ENCODE data around the gene VEGFC.

VEGFC gene

DNA sequence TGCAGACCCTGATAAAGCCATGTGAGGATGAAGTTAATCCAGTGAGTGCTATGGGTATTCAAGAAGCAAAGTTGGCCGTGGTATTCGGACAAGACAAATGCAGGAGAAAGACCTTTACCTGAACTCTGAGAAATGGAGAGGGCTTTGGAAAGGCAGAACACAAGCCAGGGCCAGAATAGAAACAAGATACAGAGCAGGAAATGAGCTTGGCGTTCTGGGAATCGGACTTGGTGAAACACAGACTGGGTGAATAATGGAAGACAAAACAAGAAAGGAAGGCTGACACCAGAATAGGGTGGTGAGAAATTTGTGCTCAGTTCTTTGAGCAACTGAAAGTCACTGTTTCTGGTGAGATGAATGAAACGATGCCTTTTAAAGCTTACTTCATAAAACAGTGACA is 83.3 kb downstream of the VEGFC start:
- FAIRE-seq (no peak), DNase-seq (ENCODE audit: insufficient read length, low spot score) (no peak)

DNA sequence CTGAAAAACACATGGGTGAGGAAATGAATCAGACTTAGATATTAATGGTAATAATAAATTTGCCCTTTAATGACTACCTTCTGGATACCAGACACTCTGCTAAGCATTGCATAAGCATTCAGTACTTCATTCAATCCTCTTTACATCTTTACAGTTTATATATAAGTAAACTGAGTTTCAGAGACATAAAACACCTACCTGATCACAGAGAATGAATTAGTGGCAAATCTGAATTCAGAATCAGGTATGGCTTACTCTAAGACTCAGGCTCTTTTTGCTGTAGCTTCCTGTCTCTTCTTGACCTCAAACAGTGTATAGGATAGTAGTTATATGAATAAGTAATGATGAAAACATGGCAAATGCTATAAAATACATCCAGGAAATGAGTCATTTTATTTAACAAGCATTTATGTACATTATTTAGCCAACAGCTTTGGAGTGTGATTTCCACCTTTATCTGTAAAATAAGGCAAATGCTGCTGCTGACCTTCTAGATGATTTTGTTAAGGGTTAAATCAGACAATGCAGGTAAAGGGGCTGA is 83.9 kb downstream of the VEGFC start:
- no peak for FAIRE-seq
- no peak for DNase-seq (ENCODE audit: insufficient read length, low spot score)

DNA sequence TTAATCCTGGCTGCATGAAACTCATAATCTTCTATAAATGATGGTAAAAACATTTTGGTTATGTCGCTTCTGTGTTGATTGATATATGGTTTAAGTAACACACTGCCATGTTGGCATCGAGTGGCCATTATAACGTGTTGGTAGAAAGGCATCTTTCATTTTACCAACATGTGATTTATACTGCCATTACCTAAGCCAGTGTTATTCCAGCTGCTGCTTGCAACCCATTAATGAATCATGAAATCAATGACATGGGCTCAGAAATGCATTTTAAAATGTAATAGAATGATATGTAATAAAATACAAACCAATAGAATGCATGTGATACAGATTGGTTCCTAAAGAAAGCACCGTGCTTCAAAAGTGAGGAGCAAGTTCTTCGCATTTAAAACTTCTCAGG is 102.0 kb downstream of the VEGFC start:
- no peak for FAIRE-seq
- DNase-seq (ENCODE audit: insufficient read length, low spot score), result no peak

DNA sequence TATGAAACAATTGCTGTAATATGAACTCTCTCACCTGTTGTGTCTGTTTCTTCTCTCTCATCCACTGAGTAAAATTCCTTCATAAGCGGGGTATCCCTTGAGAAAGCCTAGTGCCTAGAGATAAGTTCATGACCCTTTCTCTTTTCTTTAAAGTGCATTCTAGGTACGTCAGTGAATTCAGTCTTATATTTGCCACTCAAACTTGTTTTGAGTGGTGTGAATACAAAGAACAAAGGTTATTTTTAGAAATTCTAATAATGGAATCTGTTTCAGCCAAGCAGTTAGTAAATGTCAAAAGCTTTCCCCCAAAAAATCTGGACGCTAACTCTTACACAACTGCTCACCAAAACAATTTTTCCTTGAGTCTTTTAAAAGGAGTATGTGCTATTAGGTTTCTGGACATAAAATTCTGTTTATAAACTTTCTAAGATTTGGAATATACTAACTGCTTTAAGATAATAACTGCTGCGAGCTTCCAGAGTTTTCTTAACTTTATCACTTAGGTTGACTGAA is 112.0 kb downstream of the VEGFC start:
- FAIRE-seq (no peak), DNase-seq (ENCODE audit: insufficient read length, low spot score) (no peak)

DNA sequence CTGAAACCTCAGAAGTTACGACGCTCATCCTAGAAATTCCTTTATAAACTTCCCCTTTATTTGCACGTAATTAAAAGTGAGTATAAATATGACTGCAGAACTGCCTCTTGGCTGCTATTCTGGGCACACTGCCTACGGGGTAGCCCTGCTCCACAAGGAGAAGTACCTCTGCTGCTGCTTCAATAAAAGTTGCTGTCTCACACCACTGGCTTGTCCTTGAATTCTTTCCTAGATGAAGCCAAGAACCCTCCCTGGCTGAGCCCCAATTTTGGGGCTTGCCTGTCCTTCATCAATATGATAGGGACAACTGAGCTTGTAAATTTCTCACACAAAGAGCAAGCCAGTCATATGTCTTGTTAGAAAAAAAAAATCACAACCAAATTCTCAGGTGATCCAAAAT is 115.8 kb downstream of the VEGFC start:
- DNase-seq (ENCODE audit: insufficient read length, low spot score) (no peak), FAIRE-seq (no peak)

DNA sequence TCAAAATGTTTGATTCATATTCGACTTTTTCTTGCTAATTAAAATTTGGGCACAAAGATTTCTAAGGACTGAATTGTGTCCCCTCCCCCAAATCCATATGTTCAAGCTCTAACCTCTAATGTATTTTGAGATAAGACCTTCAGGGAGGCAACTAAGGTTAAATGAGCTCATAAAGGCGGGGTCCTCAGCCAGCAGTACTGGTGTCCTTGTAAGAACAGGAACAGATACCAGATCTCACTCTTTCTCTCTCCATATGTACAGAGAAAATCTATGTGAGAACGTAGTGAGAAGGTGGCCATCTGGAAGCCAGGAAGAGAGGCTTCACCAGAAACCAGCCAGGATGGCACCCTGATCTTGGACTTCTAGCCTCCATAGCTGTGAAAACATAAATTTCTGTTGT is 116.9 kb downstream of the VEGFC start:
- no peak for FAIRE-seq
- no peak for DNase-seq (ENCODE audit: insufficient read length, low spot score)

DNA sequence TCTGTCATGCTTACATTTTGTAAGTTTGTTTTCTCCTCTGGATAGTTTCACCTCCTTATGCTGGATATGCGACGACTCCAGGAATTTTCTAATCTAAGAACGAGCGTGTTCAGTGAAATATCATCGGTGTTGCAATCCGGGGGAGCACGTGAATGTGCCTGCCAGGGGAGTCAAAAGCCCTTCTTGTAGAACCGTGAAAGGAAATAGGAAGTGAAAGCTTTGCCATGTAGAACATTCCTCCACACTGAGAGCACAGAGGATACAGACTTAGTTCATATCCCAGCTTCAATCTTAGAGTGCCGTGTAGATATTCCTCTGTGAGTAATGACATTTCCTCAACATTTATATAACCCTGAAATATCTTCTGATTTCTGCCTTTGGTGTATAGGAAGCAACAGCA is 121.2 kb downstream of the VEGFC start:
- no peak for FAIRE-seq

DNA sequence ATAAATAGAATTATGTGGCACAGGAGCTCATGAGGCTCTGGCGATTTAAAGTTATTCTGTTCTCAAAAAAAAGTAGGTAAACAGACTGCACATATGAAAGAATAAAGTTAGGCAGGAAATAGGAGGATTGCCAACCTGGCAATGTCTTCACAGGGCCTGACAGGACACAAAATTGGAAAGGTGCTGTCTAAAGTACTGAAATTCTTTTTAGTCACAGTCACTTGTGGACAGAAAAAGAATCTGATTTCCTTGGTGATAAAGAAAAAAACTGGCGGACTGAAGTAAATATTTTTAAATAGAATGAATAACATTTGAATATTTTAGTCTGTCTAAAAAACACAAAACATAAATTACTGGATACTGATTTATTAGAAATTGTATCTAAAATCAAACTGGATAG is 124.4 kb downstream of the VEGFC start:
- FAIRE-seq (no peak), DNase-seq (ENCODE audit: insufficient read length, low spot score) (no peak)

More for the DNA sequence above, 121.2 kb downstream of the VEGFC start:
- DNase-seq (ENCODE audit: insufficient read length, low spot score), result no peak

DNA sequence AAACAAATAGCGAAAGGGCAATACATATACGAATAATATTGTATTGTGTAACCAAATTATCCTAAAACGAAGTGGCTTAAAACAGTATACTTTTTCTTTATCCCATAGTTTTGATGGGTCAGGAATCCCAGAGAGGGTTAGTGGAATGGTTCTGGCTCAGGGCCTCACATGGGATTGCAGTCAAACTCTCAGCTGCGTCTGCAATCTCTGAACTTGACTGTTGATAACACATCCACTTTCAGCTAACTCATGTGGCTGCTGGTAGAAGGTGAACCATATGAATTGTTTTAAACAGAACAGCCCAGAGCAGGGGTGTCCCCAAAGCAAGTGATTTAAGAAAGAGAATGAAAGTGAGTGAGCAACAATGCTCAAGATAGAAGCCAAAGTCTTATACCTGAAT is 127.8 kb downstream of the VEGFC start:
- DNase-seq (ENCODE audit: insufficient read length, low spot score), result no peak

DNA sequence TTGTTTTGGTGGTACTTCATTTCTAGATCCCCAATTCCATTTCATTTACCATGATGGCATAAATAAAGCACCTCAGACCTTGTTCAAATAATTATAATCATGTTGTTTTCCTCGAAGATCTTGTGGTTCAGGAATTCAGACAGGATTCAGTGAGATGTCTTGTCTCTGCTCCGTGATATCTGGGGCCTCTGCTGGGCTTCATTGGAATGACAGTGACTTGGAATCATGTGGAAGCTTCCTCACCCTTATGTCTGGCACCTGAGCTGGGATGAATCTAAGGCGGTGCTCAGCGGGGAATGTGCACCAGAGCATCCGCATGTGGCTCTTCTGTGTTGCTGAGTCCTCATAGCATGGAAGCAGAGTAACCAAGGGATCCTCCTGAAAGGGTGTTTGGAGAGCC is 132.2 kb downstream of the VEGFC start:
- DNase-seq (ENCODE audit: insufficient read length, low spot score), result no peak
- FAIRE-seq, result no peak

More for the DNA sequence above, 127.8 kb downstream of the VEGFC start:
- no peak for FAIRE-seq

DNA sequence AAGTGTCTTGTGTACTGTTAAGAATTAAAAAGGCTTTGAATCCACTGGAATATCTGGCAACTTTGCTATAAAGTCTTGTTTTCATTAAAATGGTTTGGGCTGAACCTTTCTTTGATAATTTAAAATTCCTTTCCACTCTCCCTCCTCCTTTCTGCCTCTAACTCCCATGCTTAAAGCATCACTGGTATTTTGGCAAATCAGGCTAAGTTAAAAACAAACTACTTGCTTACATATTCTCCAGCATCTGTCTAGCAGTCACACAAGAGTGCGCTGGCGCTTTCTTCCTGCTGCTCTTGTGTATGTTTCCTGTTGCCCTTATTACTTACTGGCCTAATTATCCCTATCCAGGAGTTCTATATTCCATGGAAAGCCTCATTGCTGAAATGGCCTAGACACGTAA is 136.6 kb downstream of the VEGFC start:
- no peak for DNase-seq (ENCODE audit: insufficient read length, low spot score)

DNA sequence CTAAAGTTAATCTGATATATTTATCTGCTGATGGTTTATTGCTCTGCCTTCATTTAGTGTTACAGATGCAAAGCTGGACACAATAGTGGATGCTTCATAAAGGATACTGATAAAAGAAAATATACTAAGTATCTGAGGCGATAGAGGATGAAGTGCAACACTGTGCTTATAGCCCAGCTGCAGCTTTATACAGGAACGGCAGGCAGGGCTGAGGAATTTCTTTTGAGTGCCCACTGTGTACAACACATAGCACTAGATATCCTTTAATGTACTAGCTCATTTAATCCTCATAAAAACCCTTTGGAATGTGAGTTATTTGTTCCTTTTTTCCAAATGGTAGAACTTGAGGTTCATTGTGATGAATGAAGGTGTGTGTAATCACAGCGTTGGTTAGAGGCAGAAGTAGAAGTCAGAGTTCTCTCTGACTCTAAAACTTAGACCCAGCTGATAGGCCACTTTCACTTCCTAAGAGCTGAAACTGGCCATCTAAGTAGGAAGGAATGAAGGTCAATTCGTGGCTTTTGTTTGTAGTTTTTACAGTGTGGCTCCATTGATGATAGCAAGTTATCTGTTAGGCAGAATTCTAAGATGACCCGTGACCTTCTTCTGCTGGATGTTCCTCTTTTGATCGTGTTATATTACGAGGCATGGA is 138.0 kb downstream of the VEGFC start:
- DNase-seq (ENCODE audit: insufficient read length, low spot score) (no peak), FAIRE-seq (no peak)

More for the DNA sequence above, 136.6 kb downstream of the VEGFC start:
- peak; percentile 33 for FAIRE-seq

DNA sequence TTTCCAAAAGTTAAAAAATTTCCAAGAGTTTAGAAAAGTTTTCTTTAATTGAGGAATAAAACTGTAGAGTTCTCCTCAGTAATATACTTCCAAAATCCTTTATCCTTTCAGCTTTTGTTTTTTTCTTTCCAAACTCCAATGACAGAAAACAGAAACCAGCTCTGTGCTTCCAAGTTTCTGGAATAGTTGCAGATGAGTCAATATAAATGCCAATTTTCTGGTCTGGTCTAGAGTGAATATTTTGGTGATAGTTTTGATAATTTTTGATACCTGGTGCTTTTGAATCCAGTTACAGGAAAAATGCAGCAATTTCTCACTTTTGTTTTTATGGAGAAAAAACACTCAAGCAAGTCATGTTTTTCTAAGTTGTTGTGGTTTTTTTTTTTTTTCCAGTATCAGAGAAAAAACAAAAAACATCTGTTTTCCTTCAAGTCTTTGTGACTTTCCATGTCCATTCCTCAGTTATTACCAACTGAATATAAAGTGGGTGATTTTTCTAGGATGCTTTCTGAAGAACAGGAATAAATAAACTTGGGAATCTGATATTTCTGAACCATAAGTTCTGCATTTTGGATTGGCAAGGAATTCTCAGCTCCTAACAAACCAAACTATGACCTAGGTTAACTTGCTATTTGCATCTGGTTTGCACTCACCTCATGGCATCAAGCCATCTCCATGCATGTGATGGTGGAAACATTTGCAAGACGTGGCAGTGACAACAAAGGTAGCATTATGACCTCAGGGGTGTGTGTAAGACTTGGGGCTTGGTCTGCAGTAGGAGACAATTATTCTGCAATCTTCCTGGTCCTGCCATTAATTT is 139.1 kb downstream of the VEGFC start:
- FAIRE-seq (no peak), DNase-seq (ENCODE audit: insufficient read length, low spot score) (no peak)

DNA sequence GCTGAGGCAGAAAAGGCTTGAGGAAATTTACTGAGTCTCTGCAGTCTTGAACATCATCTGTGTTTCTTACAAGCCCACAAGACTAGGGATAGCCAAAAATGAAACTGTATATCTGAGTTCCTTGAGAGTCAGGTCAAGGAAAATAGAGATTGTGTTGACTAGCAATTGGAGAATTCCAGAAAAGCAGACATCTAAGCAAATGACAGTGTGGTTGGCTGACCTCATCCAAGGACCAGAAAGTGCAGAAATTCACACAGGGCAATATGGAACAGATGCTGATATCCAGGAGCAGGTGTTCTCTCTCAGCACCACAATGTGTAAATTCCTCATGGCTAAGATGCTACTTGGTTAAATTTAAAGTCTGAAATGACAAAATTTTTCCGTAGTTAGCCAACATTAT is 146.4 kb downstream of the VEGFC start:
- DNase-seq (ENCODE audit: insufficient read length, low spot score), result no peak
- FAIRE-seq, result no peak

DNA sequence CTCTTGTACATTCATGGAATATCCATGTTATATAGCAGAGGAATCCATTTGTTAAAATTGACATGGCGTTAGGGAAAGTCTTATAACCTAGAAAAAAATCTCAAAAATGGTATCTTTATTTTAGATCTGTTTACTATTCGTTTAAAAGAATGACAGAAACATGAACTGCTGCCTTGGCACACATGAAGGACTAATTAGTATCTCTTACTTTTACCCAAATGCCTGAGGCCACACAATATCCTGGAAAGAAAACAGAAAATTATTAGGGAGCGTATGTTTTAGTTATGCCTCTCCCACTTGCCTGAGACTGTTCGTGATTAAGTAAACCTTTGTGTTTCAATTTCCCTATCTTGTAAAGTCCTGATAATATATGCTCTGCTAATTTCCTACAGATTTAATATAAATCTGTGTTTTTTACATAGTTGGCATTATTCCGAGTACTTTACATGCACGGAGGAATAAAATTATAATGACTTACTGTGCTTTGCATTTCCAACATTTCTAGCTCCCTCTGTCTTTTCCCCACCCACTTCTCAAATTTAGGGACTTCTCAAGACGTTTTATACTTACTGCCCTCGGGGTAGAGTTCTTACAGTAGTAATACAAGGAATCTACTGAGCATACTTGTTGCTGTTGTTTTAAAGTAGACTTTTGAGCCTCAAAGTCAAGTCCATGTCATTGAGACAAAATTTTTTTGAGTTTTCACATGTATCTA is 147.3 kb downstream of the VEGFC start:
- FAIRE-seq (no peak), DNase-seq (ENCODE audit: insufficient read length, low spot score) (no peak)

DNA sequence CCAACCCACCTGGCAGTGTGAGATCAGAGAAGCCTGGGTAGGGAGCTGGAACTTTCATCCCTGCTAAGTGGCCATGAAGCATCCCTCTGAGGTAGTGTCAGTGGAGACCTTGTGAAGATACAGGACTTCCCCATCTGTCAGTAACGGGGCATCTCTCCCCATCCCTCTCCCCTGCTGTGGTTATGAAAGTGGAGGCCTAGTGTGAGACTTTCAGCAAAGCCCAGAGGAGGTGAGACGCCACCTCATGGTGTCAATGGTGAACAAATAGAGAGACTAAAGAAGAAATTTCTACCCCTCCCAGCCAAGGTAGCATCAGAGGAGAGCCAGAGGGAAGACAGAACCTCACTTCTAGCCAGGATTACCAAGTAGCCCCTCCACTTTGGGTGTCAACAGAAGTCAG is 150.2 kb downstream of the VEGFC start:
- no peak for DNase-seq (ENCODE audit: insufficient read length, low spot score)
- FAIRE-seq, result no peak

DNA sequence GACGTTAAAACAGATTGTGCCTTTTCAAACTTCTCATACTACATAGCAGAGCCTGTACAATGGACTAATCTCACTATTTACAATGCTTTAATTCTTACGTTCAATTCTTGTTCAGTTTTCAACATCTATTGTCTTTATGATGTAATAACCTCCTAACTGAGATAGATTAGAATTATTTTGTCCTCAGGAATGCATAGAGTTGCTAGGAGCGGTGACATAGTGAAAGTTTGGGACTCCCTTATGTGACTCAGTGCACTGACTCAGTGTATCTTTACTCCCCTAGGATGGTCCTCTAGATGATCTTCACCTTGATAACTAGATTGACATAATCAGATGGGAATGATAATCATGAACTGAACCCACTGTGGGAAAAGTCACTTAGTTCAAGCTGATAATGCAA is 151.5 kb downstream of the VEGFC start:
- FAIRE-seq, result no peak
- no peak for DNase-seq (ENCODE audit: insufficient read length, low spot score)

DNA sequence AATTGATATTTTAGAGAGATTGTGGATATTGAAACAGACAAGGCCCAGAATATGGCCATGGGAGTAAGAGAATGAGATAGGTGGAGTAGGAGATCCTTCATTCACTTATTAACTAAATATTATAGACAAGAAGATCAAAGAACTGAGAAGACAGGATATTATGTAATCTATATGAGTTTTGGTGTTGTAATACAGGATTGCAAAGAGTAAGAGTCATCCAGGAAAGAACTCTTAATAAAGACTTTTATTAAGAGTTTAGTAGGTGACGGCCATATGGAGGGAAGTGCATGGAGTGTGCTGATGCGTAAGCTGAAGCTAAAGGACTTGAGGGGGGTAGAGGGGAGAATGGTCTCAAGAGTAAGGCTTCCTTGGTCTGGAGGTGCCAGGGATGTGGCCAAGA is 153.7 kb downstream of the VEGFC start:
- no peak for FAIRE-seq
- no peak for DNase-seq (ENCODE audit: insufficient read length, low spot score)

DNA sequence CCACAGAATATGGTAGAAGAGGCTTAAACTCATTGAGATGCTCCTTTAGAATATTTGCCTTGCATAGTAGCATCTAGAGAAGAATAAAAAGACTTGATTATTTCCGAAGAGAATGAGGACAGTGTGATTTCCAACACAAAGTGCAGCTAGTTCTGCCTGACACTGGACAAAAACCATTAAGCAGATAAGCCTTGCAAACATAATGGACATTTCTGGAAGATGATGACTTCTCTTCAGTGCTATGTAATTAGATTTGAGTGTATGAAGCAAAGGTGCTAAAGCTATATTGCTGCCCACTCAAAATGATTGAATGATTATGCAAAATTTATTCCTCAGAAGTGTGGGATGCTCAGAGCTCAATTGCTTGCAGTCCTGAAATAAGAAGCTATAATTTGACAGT is 156.4 kb downstream of the VEGFC start:
- FAIRE-seq, result no peak
- DNase-seq (ENCODE audit: insufficient read length, low spot score), result no peak

DNA sequence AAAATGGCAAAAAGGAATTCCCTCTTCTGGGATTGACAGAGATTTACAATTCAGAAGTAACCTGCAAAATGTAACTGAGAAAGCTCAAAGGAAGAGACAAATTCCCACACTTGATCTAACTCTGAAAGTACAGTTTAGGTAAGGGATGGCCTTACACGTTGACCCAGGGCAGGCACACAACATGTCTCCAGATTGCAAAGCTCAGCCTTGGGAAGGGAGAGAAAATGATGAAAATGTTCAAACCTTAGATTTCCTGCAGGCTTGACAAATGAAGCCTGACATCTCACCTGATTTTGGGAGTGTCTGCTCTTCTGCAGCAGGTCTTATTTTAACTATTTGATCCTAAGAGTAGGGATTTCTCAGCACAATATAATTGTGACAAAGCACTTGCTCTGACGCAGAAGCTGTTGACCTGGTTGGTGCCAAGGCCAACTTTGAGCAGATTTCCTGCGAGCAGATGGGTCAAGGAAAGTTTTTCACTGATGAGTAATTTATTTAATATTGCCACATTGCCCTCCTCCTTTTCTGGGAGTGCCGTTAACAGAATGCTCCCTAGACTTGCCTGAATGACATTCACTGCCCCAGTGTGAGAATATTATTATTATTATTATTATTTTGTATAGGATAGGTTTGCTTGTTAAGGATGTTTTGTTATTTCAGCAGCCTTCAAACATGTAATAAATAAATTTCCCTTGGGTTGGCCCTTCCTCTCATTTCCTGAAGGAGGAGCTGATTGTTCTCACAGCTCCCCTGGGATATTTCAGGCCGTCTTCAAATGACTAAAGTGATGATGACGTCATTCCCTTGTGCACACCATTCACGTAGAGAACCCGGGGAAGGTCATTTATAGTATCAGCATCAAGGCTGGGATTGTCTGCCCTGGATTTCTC is 157.1 kb downstream of the VEGFC start:
- no peak for DNase-seq (ENCODE audit: insufficient read length, low spot score)
- FAIRE-seq, result no peak
